ENCODE results near the gene KYNU. TPM values are rescaled to one million over a fixed set of nuclear protein-coding genes. Genes with fewer than 3 reads are reported as not detected.

Gene KYNU
- total RNA-seq, 1 experiment from 2014 or later = 0.37 TPM

DNA sequence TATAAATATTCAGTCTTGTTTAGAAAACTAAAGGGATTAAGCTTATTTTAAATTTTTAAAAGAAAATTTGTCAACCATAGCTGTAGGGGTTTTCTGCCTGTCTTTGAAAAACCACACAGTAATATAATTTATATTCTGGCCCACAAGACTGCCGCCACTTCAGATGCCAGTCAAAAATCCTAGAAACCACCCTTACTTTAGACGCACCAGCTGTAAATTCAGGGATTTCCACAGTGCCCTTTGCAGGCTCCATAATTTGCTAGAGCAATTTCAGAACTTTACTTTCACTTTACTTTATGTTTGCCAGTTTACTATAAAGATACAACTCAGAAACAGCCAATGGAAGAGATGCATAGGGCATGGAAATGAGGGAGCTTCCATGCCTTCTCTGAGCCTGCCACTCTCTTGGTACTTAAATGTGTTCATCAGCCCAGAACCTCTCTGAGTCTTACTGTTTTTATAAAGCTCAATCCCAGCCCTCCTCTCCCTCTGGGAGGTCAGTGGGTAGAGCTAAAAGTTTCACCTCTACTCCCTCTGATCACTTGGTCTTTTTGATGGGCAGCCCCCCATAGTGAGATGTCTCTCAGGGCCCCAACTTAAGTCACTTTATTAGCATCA, 63.3 kb downstream of the KYNU start:
- no peaks in the 10 kb centered on the region; a peak in 1 of 5 replicates for H3K9me3 Mint-ChIP-seq
- Histone ChIP-seq H2BK12ac (ENCODE audit: insufficient read length, low read depth, low read length) (no peak overlapping the region), H3K14ac (ENCODE audit: insufficient read depth, low read length) (no peak overlapping the region), H3K79me2 (ENCODE audit: insufficient read depth, low read length) (0 out of 2 replicates have a peak, but pooled peaks cover 1% of the 10 kb centered on the region), H2AFZ (ENCODE audit: low read length) (no peak overlapping the region), H3K4me1 (ENCODE audit: insufficient read depth, low read length) (no peaks in the 10 kb centered on the region), H4K8ac (replicated peaks; ENCODE audit: insufficient read length, low read depth, low read length) (no peak overlapping the region), H4K20me1 (ENCODE audit: control insufficient read depth, insufficient read depth, insufficient read length) (no peaks in the 10 kb centered on the region), H3K56ac (ENCODE audit: insufficient read length, low read depth, low read length) (no peak overlapping the region), H3K4ac (ENCODE audit: low read depth, low read length) (no peak overlapping the region), H3K4me2 (ENCODE audit: insufficient read depth, insufficient read length, low read length) (no peak overlapping the region), H3K9ac (ENCODE audit: extremely low read depth, insufficient read length, low read length) (no peak overlapping the region), H3K23me2 (ENCODE audit: insufficient read length, low read depth, low read length, poor library complexity, severe bottlenecking) (no peaks in the 10 kb centered on the region), H2BK20ac (ENCODE audit: low read depth, low read length, poor library complexity, severe bottlenecking) (no peak overlapping the region), H3T11ph (ENCODE audit: low read length) (no peak overlapping the region), H3K79me1 (ENCODE audit: insufficient read depth, low read depth, low read length, poor library complexity, severe bottlenecking) (no peaks in the 10 kb centered on the region), H2BK15ac (ENCODE audit: low read depth, low read length) (no peak overlapping the region), H3K27me3 (ENCODE audit: insufficient read depth, low read length) (no peaks in the 10 kb centered on the region), H4K91ac (ENCODE audit: insufficient read length, low read depth, low read length) (no peak overlapping the region), H3K23ac (ENCODE audit: insufficient read length, low read depth, low read length) (no peak overlapping the region), H3K27ac (ENCODE audit: insufficient read length, low read depth, low read length) (no peak overlapping the region), H2BK120ac (ENCODE audit: low read depth, low read length, poor library complexity, severe bottlenecking) (no peak overlapping the region), H2AK5ac (ENCODE audit: insufficient read length, low read length) (no peak overlapping the region), H3K9me3 (ENCODE audit: control insufficient read depth, low read depth, low read length) (no peaks in the 10 kb centered on the region), H2BK5ac (ENCODE audit: insufficient read length, low read length) (no peak overlapping the region), H4K5ac (ENCODE audit: insufficient read length, low read depth, low read length) (no peak overlapping the region), H3K18ac (ENCODE audit: insufficient read length, low read depth, low read length) (no peak overlapping the region)
- no peak overlapping the region for H3K27ac Mint-ChIP-seq
- H3K27me3 Mint-ChIP-seq (ENCODE audit: low read depth) = no peaks in the 10 kb centered on the region
- DNase-seq = no peak
- TF ChIP-seq CTCF (conservative IDR thresholded peaks at IDR 0.05) = no peak
- H3K36me3 Mint-ChIP-seq (ENCODE audit: insufficient read depth in 1 of 3, low read depth in 3 of 3) = no peaks in the 10 kb centered on the region
- H3K4me3 Mint-ChIP-seq = no peak overlapping the region
- H3K4me1 Mint-ChIP-seq = peaks cover 6 to 9% of the 10 kb centered on the region in 2 experiments
- WGBS (ENCODE audit: extremely low coverage, insufficient read length, low lambda C conversion rate) = no CpG with 5 or more reads among the region's 2 CpGs

Data from H9 (cell line).